Hepatocyte (in vitro differentiated cells): ENCODE measurements around the gene PARP4.

ENCODE experiments used
- CTCF ChIP-seq: fragments of 200-600 bp; sonication (generic); IDR thresholded peaks from 2 replicates; pipeline ENCODE4 v1.5.1; 2016; ENCODE audit warnings: antibody characterized with exemption, mild to moderate bottlenecking; ENCODE audit not compliant: poor library complexity
- EZH2 ChIP-seq: fragments of 200-600 bp; sonication (generic); IDR thresholded peaks from 2 replicates; pipeline ENCODE4 v1.6.1; 2016; ENCODE audit warnings: antibody characterized with exemption, mild to moderate bottlenecking, borderline replicate concordance

GRCh38 chr13:24495151-24495729, 17.3 kb downstream of the PARP4 start:
- no peak for TF ChIP-seq CTCF
- TF ChIP-seq EZH2: no peak
